Parathyroid adenoma (tissue), 2 donors: ENCODE data around the gene IL36G.

ENCODE experiments used
- H2AFZ ChIP-seq: fragments of 300-600 bp; sonication (generic); one replicate; pipeline ENCODE4 v1.7.0; 2017; ENCODE audit warnings: antibody characterized with exemption, mild to moderate bottlenecking
- H3K27ac ChIP-seq: fragments of 300-600 bp; sonication (generic); one replicate; pipeline ENCODE4 v1.7.0; 2017
- H3K27me3 ChIP-seq: fragments of 300-600 bp; sonication (generic); one replicate; pipeline ENCODE4 v1.7.0; 2017; ENCODE audit warnings: low read length; ENCODE audit not compliant: control insufficient read depth, insufficient read depth
- H3K36me3 ChIP-seq: fragments of 300-600 bp; sonication (generic); one replicate; pipeline ENCODE4 v1.7.0; 2017; ENCODE audit warnings: low read length; ENCODE audit not compliant: control insufficient read depth, insufficient read depth
- H3K4me1 ChIP-seq: fragments of 300-600 bp; sonication (generic); one replicate; pipeline ENCODE4 v1.7.0; 2017; ENCODE audit warnings: control low read depth
- H3K4me2 ChIP-seq: fragments of 300-600 bp; sonication (generic); one replicate; pipeline ENCODE4 v1.7.0; 2017; ENCODE audit warnings: low read length
- H3K4me3 ChIP-seq: fragments of 300-600 bp; sonication (generic); one replicate; pipeline ENCODE4 v1.7.0; 2017; ENCODE audit warnings: low read depth, low read length
- H3K79me2 ChIP-seq: fragments of 300-600 bp; sonication (generic); one replicate; pipeline ENCODE4 v1.7.0; 2017; ENCODE audit warnings: control low read depth
- H3K9ac ChIP-seq: fragments of 300-600 bp; sonication (generic); one replicate; pipeline ENCODE4 v1.7.0; 2017; ENCODE audit warnings: mild to moderate bottlenecking
- H3K9me3 ChIP-seq: fragments of 300-600 bp; sonication (generic); one replicate; pipeline ENCODE4 v1.7.0; 2017; ENCODE audit warnings: low read length; ENCODE audit not compliant: control insufficient read depth
- CTCF ChIP-seq: fragments of 300-600 bp; sonication (generic); IDR thresholded peaks from one replicate; pipeline ENCODE4 v1.7.0; 2017; ENCODE audit warnings: antibody characterized with exemption, mild to moderate bottlenecking
- donor health status: primary hyperparathyroidism.

Gene IL36G

GRCh38 chr2:112994648-112995047 lies 16.8 kb downstream of the IL36G start:
- H3K9me3 ChIP-seq = peaks cover 3% of the 10 kb centered on the region
- H3K4me3 ChIP-seq = no peak overlapping the region
- H3K36me3 ChIP-seq = no peaks in the 10 kb centered on the region
- H3K27me3 ChIP-seq = no peaks in the 10 kb centered on the region
- H3K4me2 ChIP-seq = no peak overlapping the region
- H3K9ac ChIP-seq = no peak overlapping the region
- H3K27ac ChIP-seq = no peak overlapping the region
- no peaks in the 10 kb centered on the region for H3K79me2 ChIP-seq
- no peak for TF ChIP-seq CTCF
- H2AFZ ChIP-seq = no peak overlapping the region
- H3K4me1 ChIP-seq = no peaks in the 10 kb centered on the region

GRCh38 chr2:112995346-112995920 lies 17.6 kb downstream of the IL36G start:
- Histone ChIP-seq H3K27ac (no peak overlapping the region), H3K4me3 (no peak overlapping the region), H3K79me2 (no peaks in the 10 kb centered on the region), H2AFZ (no peak overlapping the region), H3K4me2 (no peak overlapping the region), H3K27me3 (no peaks in the 10 kb centered on the region), H3K9me3 (no peaks in the 10 kb centered on the region), H3K36me3 (no peaks in the 10 kb centered on the region), H3K9ac (no peak overlapping the region), H3K4me1 (no peaks in the 10 kb centered on the region)
- TF ChIP-seq CTCF = no peak

GRCh38 chr2:112996635-112997034 lies 18.8 kb downstream of the IL36G start:
- H3K36me3 ChIP-seq = no peaks in the 10 kb centered on the region
- no peak for TF ChIP-seq CTCF
- H2AFZ ChIP-seq = no peak overlapping the region
- H3K9ac ChIP-seq = no peak overlapping the region
- H3K4me1 ChIP-seq = no peaks in the 10 kb centered on the region
- no peaks in the 10 kb centered on the region for H3K27me3 ChIP-seq
- H3K4me3 ChIP-seq = no peak overlapping the region
- H3K79me2 ChIP-seq = no peaks in the 10 kb centered on the region
- H3K27ac ChIP-seq = no peak overlapping the region
- H3K9me3 ChIP-seq = no peaks in the 10 kb centered on the region
- H3K4me2 ChIP-seq = no peak overlapping the region

- no peak for TF ChIP-seq CTCF
- no peak overlapping the region for H3K27ac ChIP-seq
- H3K4me2 ChIP-seq = no peak overlapping the region
- no peak overlapping the region for H2AFZ ChIP-seq
- H3K27me3 ChIP-seq = no peaks in the 10 kb centered on the region
- no peak overlapping the region for H3K9ac ChIP-seq
- no peaks in the 10 kb centered on the region for H3K9me3 ChIP-seq
- H3K4me1 ChIP-seq = no peaks in the 10 kb centered on the region
- H3K79me2 ChIP-seq = no peaks in the 10 kb centered on the region
- no peaks in the 10 kb centered on the region for H3K36me3 ChIP-seq
- no peak overlapping the region for H3K4me3 ChIP-seq
Measured at GRCh38 chr2:112997151-112997550, 19.3 kb downstream of the IL36G start.

GRCh38 chr2:113000436-113000835 lies 22.6 kb downstream of the IL36G start:
- Histone ChIP-seq H3K27me3 (no peaks in the 10 kb centered on the region), H3K9ac (no peak overlapping the region), H3K4me2 (no peak overlapping the region), H3K79me2 (no peaks in the 10 kb centered on the region), H3K4me1 (no peaks in the 10 kb centered on the region), H3K27ac (no peak overlapping the region), H3K4me3 (no peak overlapping the region), H2AFZ (no peak overlapping the region), H3K9me3 (no peaks in the 10 kb centered on the region), H3K36me3 (no peaks in the 10 kb centered on the region)
- TF ChIP-seq CTCF = no peak
